ENCODE data around the gene PRICKLE2.

DNA sequence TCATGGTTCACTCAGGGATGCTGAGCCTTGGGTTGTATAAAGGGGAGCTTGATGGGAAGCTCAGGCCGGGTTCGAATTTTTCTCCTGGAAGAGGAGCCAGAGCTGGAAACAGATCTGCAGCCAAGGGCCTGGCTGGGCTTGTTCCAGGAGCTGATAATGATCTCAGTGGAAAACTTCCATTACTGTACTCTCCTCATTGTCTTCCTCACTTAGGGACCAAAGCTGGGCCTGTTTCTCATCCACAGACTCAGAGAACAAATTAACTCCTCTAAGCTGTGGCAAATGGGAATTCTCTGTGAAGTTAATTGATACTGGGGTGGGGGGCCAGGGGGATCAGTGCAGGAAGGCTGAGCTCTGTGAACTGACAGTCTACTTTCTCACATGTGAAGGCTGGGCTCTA lies 92.0 kb downstream of the PRICKLE2 start:
- TF ChIP-seq SIN3A (IDR thresholded peaks at IDR 0.05; ENCODE audit: borderline replicate concordance, insufficient read depth, low read length) = no peak
- TF ChIP-seq POLR2AphosphoS5 (IDR thresholded peaks at IDR 0.05; ENCODE audit: low read depth, low read length) = no peak

Measured in PFSK-1 (cell line).